IMR-90 (cell line): ENCODE data around the gene SUGP2. TPM values are rescaled to one million over a fixed set of nuclear protein-coding genes. Genes with fewer than 3 reads are reported as not detected.

Source experiments
- ATAC-seq: fragments of 200-7000 bp; cut with Tn5 transposase; 2 replicates; pipeline ENCODE4 v1.9.1; 2020; ENCODE audit warnings: low read depth, mild to moderate bottlenecking, moderate library complexity
- BruUV-seq: library from RNA; stranded (reverse); fragments of 400-500 nt; replicated peaks from 2 replicates; lab custom pipeline; 2021; lab: Mats Ljungman, UMichigan
- CTCF ChIA-PET: fragments of 300-600 bp; formaldehyde crosslinking; extraction: SDS; loops from one replicate; lab custom pipeline; 2021; ENCODE audit warnings: antibody characterized with exemption; lab: Yijun Ruan, JAX
- POLR2A ChIA-PET: fragments of 300-600 bp; sonication (Branson Sonifier 250); formaldehyde crosslinking; loops from one replicate; lab custom pipeline; 2022; ENCODE audit warnings: antibody characterized with exemption; ENCODE audit not compliant: unreplicated experiment; lab: Charles Lee
- DNase-seq: peaks from one replicate; pipeline ENCODE4 v3.0.0; 2013
- H2AFZ ChIP-seq: replicated peaks from 2 replicates; pipeline ENCODE3; 2013; ENCODE audit warnings: low read length, mild to moderate bottlenecking; ENCODE audit not compliant: poor library complexity
- H2AK5ac ChIP-seq: 2 replicates; pipeline ENCODE4 v1.6.1; 2013; ENCODE audit warnings: low read depth, low read length, inconsistent platforms
- H2AK9ac ChIP-seq: replicated peaks from 2 replicates; pipeline ENCODE3; 2013; ENCODE audit warnings: mild to moderate bottlenecking, low read depth, low read length, moderate library complexity; ENCODE audit not compliant: poor library complexity
- H2BK120ac ChIP-seq: 2 replicates; pipeline ENCODE4 v1.6.1; 2013; ENCODE audit warnings: low read depth, low read length, inconsistent platforms
- H2BK15ac ChIP-seq: 3 replicates; pipeline ENCODE4 v1.6.1; 2013; ENCODE audit warnings: low read depth, low read length, inconsistent platforms
- H2BK20ac ChIP-seq: 2 replicates; pipeline ENCODE4 v1.6.1; 2013; ENCODE audit warnings: low read depth, mild to moderate bottlenecking, inconsistent platforms, low read length, moderate library complexity
- H2BK5ac ChIP-seq: 2 replicates; pipeline ENCODE4 v1.6.1; 2013; ENCODE audit warnings: mild to moderate bottlenecking, low read depth, low read length, inconsistent platforms; ENCODE audit not compliant: poor library complexity, severe bottlenecking
- H3K14ac ChIP-seq: replicated peaks from 2 replicates; pipeline ENCODE4 v1.6.1; 2013; ENCODE audit warnings: low read depth, low read length, inconsistent platforms
- H3K18ac ChIP-seq: 2 replicates; pipeline ENCODE4 v1.6.1; 2013; ENCODE audit warnings: low read depth, low read length, control low read depth
- H3K23ac ChIP-seq: 2 replicates; pipeline ENCODE4 v1.6.1; 2013; ENCODE audit warnings: low read depth, low read length, inconsistent platforms
- H3K27ac ChIP-seq: 2 replicates; pipeline ENCODE4 v1.5.1; 2013; ENCODE audit warnings: mild to moderate bottlenecking, control low read depth, low read length; ENCODE audit not compliant: insufficient read depth
- H3K27me3 ChIP-seq: 2 replicates; pipeline ENCODE4 v1.6.1; 2013; ENCODE audit warnings: low read length; ENCODE audit not compliant: control insufficient read depth, insufficient read depth
- H3K36me3 ChIP-seq: 2 replicates; pipeline ENCODE4 v1.6.1; 2013; ENCODE audit warnings: low read length, mixed read lengths; ENCODE audit not compliant: control insufficient read depth, insufficient read depth
- H3K4ac ChIP-seq: 2 replicates; pipeline ENCODE4 v1.6.1; 2013; ENCODE audit warnings: low read depth, low read length, inconsistent platforms
- H3K4me1 ChIP-seq: 2 replicates; pipeline ENCODE4 v1.6.1; 2013; ENCODE audit warnings: low read length, mixed read lengths; ENCODE audit not compliant: control insufficient read depth, insufficient read depth
- H3K4me2 ChIP-seq: 2 replicates; pipeline ENCODE4 v1.6.1; 2013; ENCODE audit warnings: low read depth, mild to moderate bottlenecking, control low read depth, low read length, moderate library complexity
- H3K4me3 ChIP-seq: 2 replicates; pipeline ENCODE4 v1.5.1; 2013; ENCODE audit warnings: low read depth, mild to moderate bottlenecking, control low read depth, low read length, moderate library complexity; ENCODE audit not compliant: insufficient read depth
- H3K56ac ChIP-seq: 2 replicates; pipeline ENCODE4 v1.6.1; 2013; ENCODE audit warnings: low read length, inconsistent platforms; ENCODE audit not compliant: insufficient read depth; ENCODE audit errors: extremely low read depth
- H3K79me1 ChIP-seq, 2 experiments: 2 replicates each; pipeline ENCODE4 v1.6.1; 2013; ENCODE audit warnings: low read length in 2 of 2, inconsistent platforms in 1 of 2, low read depth in 1 of 2
- H3K9ac ChIP-seq: 2 replicates; pipeline ENCODE4 v1.6.1; 2013; ENCODE audit warnings: low read depth, low read length, control low read depth
- H3K9me1 ChIP-seq: 2 replicates; pipeline ENCODE4 v1.6.1; 2013; ENCODE audit warnings: low read length, inconsistent platforms; ENCODE audit not compliant: insufficient read depth
- H3K9me3 ChIP-seq: 2 replicates; pipeline ENCODE4 v1.6.1; 2013; ENCODE audit warnings: low read length; ENCODE audit not compliant: control insufficient read depth, insufficient read depth
- H4K20me1 ChIP-seq: 2 replicates; pipeline ENCODE4 v1.6.1; 2013; ENCODE audit warnings: low read length, inconsistent platforms; ENCODE audit not compliant: insufficient read depth
- H4K5ac ChIP-seq: 2 replicates; pipeline ENCODE4 v1.6.1; 2013; ENCODE audit warnings: mild to moderate bottlenecking, low read depth, low read length, control low read depth
- H4K8ac ChIP-seq, 2 experiments: 2 replicates each; pipeline ENCODE4 v1.6.1; 2013; ENCODE audit warnings: low read depth in 2 of 2, low read length in 2 of 2, control low read depth in 1 of 2, inconsistent platforms in 1 of 2
- H4K91ac ChIP-seq: 2 replicates; pipeline ENCODE4 v1.6.1; 2013; ENCODE audit warnings: low read depth, low read length, inconsistent platforms; ENCODE audit not compliant: insufficient read depth
- FOS ChIP-seq: fragments of 150-350 bp; IDR thresholded peaks from 2 replicates; pipeline ENCODE4 v1.6.1; 2016; ENCODE audit warnings: low read depth, low read length
- WGBS, 2 experiments: methylation state at CpG; one replicate each; pipeline versions ENCODE4 v1.1.5 to v1.1.7; 2013; ENCODE audit warnings: missing lambda C conversion rate in 2 of 2; ENCODE audit not compliant: insufficient read length in 1 of 2; ENCODE audit errors: extremely low coverage in 2 of 2; 5-methylcytosine and 5-hydroxymethylcytosine counted together
- dilution Hi-C: fragments of 300-500 bp; cut with HindIII; formaldehyde crosslinking; loops from one replicate; pipeline ENCODE4 v1.14.3; 2018; ENCODE audit warnings: low sequenced_read_pairs; ENCODE audit not compliant: unreplicated experiment
- in situ Hi-C: fragments of 300-500 bp; cut with MboI; formaldehyde crosslinking; loops from 3 replicates; pipeline ENCODE4 v1.14.3; 2019; ENCODE audit warnings: low sequenced_read_pairs, inconsistent platforms, mixed read lengths
- intact Hi-C: fragments of 100-400 bp; cut with micrococcal nuclease; formaldehyde crosslinking; loops from 2 replicates; pipeline ENCODE4 v1.10.0; 2022
- polyA plus RNA-seq, 3 experiments: library from polyadenylated mRNA; depleted of rRNA; stranded (reverse); fragments of >200 nt; gene quantifications; 2 replicates each; pipeline ENCODE4 v1.2.3, GENCODE V29; 2012; ENCODE audit warnings: low replicate concordance in 1 of 3
- total RNA-seq: library from RNA; depleted of rRNA; stranded (reverse); fragments of >200 nt; gene quantifications from 2 replicates; pipeline ENCODE4 v1.2.3, GENCODE V29; 2012

The SUGP2 gene
- total and polyA plus RNA-seq, 2 of the 4 experiments (the other 2 are of a cell fraction), result 25.8 to 69.2 TPM

DNA sequence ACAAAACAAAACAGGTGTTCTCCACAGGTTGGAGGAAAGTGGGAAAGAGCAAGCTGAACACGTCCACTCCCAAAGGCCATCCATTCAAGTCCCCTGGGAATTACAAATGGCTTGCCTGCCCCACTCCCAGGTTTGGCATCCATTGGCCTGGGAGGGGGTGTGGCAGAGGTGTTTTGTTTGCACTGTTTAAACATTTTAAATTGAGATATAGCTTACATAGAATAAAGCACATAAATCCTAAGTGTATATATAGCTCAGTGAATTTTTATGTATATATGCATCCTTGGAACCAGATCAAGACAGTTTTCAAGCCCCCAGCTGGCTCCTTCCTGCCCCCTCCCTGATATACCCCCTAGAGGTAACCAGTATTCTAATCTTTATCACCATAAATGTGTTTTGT is 43.2 kb upstream of the SUGP2 start:
- Histone ChIP-seq H3K14ac (no peak overlapping the region), H3K27me3 (no peaks in the 10 kb centered on the region), H3K9me3 (no peaks in the 10 kb centered on the region), H2BK20ac (no peak overlapping the region), H3K9ac (no peak overlapping the region), H3K4ac (no peak overlapping the region), H3K18ac (no peak overlapping the region), H4K91ac (no peak overlapping the region), H2BK5ac (no peak overlapping the region), H2AK5ac (no peak overlapping the region), H3K56ac (no peak overlapping the region), H3K79me1 (peaks cover 6 to 8% of the 10 kb centered on the region in 2 experiments; a peak in 2 of 4 replicates), H4K5ac (no peak overlapping the region), H4K8ac (no peak overlapping the region), H3K23ac (no peak overlapping the region), H2AK9ac (no peak overlapping the region), H2AFZ (no peak overlapping the region), H2BK15ac (no peak overlapping the region), H4K20me1 (0 out of 2 replicates have a peak, but pooled peaks cover 4% of the 10 kb centered on the region), H3K4me1 (no peaks in the 10 kb centered on the region), H3K9me1 (peaks cover 12% of the 10 kb centered on the region), H3K36me3 (peaks cover 2% of the 10 kb centered on the region; the same call in 1 of the 2 replicates), H2BK120ac (no peak overlapping the region), H3K27ac (no peak overlapping the region), H3K4me3 (no peak overlapping the region), H3K4me2 (no peak overlapping the region)
- POLR2A ChIA-PET, result no interaction called here
- ATAC-seq, result no peak
- no TSS peak for BruUV-seq
- CTCF ChIA-PET, result no interaction called here
- no CpG with 5 or more reads among the region's 1 CpG for WGBS, 2 experiments
- no peak for TF ChIP-seq FOS
- DNase-seq, result no peak
- dilution Hi-C loops (no loop called here), intact Hi-C loops (no loop called here), in situ Hi-C loops (no loop called here)
